Fibroblast of skin of right biceps (primary cell): ENCODE measurements around the gene TPCN2.
"Not testable (repeated sequence)": the region's sequence is repeated elsewhere in the genome, so short reads cannot be mapped to it uniquely, and the experiment has no call there.

Experiments
- DNase-seq: peaks from one replicate; pipeline ENCODE4 v3.0.0-alpha.2; 2013

TPCN2 gene

GRCh38 chr11:69048694-69049489, at the start of gene TPCN2:
Gene TPCN2 (plus strand): TSS chr11:69048932. CDS start chr11:69048998, 66 bp downstream.
- DNase-seq = peak; percentile 96

DNA sequence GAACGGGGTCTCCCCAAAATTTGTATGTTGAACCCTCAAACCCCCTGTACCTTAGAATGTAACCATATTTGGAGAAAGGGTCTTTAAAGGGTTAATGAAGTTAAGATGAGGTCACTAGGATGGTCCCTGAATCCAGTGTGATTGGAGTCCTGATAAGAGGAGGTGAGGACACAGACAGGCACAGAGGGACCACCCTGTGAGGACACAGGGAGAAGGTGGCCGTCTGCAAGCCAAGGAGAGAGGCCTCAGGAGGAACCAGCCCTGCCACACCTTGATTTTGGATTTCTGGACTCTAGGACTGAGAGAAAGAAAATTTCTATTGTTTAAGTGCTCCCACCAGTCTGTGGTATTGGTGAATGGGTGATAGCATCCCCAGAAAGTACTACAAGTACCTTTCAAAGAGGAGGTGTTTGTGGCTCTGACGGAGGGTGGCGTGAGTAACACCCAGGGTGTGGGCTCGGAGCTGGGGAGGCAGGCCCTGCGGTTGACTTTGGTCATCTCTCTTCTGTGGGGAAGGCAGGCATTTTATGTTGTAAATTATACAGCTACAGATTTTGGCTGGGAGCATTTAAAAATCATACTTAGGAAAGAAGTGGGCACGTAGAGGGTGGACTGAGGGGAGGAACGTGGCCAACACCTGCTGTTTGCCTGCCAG, 49.5 kb upstream of the TPCN2 start:
- DNase-seq = no peak

- DNase-seq = not testable (repeated sequence)
Measured at GRCh38 chr11:68999748-69000355, 48.9 kb upstream of the TPCN2 start.

DNA sequence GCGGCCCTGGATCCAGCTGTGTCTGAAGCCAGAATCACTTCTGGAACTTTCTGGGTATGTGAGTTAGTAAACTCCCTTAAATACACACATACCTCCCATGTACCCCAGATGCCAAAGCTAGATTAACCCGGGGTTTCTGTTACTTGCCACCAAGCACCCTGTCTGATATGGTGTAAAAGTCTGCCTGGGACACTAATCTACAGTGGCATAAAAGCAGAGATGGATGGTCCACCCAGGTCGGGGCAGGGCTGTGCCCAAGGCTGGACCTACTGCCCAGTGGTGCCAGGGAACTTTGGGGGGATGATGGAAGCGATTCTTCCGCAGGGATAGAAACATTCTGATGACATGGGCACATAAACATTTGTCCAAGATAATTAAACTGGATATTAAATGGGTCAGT, 48.3 kb upstream of the TPCN2 start:
- DNase-seq = no peak

DNA sequence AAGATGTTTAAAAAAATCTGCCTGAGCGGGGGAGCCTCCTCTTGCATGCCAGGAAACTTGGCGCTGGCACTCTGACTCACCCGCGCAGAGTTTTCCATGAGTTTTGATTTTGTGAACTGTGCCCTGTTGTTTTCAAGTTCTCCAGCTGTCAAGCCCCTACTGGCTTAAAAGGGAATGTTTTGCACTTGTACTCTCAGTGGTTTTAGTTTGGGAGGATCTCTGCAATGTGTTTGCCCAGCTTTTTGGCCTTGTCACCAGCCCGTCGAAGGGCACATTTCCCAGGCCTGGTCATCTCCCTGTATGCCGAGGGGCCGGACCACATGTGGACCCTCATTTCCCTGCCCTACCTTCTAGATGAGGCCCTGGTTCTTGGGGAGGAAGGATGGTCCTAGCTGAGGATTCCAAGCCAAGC, 47.9 kb upstream of the TPCN2 start:
- DNase-seq = peak; percentile 81

GRCh38 chr11:69001243-69002081, 47.3 kb upstream of the TPCN2 start:
- DNase-seq = no peak

- no peak for DNase-seq
Measured at GRCh38 chr11:69002110-69002569, 46.6 kb upstream of the TPCN2 start.

- DNase-seq = no peak
Measured at GRCh38 chr11:69002570-69003231, 46.0 kb upstream of the TPCN2 start.

DNA sequence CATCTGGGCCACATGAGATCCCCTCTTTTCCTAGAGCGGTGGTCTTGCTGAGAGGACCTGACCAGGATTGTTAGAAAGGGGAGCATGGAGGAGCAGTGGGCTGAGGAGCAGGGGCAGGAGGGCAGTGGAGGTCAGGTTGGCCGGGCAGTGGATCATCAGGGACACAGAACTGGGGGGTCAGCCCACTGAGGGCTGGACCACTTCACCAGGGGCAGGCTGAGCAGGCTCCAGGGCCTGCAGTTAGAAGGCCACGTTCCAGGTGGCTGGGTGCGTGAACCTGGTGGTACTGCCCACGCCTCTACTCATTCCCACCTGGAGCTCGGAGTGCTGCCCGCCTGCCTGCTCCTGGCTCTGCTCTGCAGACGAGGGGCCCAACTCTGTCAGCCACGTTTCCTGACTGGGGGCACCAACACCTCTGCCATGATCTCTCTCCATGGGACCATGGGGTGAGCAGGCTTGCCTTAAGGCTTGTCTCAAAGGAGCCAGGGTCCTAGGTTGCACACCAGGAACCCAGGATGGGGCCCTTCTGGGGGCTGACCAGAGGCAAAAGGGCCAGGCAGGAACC, 45.3 kb upstream of the TPCN2 start:
- no peak for DNase-seq

GRCh38 chr11:69003866-69004367, 44.8 kb upstream of the TPCN2 start:
- no peak for DNase-seq

- no peak for DNase-seq
Measured at GRCh38 chr11:69004411-69005182, 44.1 kb upstream of the TPCN2 start.

DNA sequence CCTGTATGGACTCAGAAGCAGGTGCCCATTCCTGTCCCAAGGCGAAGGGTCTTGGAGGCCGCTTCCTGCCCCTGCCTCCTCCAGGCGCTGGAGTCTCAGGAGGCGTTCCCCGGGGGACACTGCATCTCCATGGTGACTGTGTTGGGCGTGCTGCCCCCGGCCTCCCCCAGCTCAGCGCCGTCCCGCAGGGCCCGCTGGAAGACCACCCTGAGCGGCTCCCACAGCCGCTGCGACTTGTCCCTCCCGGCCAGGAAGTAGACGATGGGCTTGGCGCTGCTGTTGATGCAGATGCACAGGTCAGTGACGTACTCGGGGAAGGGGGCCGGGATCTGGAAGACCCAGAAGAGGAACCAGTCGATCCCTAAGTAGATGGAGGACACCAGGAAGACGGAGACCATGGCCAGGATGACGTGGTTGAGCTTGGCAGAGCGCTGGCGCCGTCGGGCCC, 43.5 kb upstream of the TPCN2 start:
- DNase-seq = no peak

GRCh38 chr11:69005631-69006368, 42.9 kb upstream of the TPCN2 start:
- no peak for DNase-seq

DNA sequence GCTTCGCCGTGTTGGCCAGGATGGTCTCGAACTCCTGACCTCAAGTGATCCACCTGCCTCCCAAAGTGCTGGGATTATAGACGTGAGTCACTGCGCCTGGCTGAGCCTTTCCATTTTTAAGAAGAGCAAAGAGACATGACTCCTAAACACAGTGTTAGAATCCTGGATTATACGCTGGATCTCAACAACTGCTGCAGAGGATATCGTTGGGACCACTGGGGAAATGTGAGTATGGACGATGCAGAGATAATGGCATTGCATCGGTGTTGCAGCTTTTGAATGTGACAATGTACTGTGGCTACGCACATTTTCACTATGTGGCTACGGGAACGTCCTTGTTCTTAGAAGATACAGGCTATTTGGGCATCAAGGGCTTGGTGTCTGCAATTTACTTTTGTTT, 41.9 kb upstream of the TPCN2 start:
- no peak for DNase-seq

- no peak for DNase-seq
Measured at GRCh38 chr11:69007975-69008381, 40.8 kb upstream of the TPCN2 start.

GRCh38 chr11:69008737-69009440, 39.8 kb upstream of the TPCN2 start:
- peak; percentile 97 for DNase-seq

DNA sequence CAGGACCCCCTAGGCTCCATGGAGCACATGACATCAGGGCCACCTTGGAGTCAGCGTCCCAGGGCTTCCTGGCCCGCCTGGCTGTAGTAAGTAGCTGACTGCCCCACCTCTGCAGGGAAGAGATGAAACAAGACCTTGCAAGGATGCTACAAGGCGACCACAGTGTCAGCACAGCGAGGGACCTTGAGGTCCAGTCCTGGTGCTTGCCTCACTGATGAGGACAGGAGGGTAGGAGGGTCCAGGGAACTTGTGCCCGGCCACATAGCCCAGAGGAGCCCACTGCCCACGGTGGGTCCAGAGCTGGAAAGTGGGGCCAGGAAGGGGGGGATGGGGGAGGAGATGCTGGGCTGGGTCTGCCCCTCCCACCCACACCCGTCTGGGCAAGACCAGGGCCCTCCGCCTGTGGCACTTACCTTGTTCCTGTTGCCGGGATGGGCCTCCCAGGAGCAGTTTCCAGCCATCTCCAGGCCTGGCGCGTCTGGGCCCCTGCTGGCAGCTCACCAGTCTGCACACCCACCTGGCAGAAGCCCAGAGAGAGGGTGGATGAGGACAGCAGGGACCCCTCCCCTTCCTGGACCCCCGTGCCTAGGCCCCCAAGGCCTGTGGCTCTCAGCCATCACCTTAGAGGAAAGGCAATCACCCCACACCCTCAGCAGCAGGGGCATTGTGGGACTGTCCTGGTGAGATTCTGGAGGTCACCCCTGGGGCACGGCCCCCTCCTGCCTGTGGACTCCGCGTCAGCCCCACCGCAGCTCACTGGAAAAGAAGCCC, 39.1 kb upstream of the TPCN2 start:
- no peak for DNase-seq

DNA sequence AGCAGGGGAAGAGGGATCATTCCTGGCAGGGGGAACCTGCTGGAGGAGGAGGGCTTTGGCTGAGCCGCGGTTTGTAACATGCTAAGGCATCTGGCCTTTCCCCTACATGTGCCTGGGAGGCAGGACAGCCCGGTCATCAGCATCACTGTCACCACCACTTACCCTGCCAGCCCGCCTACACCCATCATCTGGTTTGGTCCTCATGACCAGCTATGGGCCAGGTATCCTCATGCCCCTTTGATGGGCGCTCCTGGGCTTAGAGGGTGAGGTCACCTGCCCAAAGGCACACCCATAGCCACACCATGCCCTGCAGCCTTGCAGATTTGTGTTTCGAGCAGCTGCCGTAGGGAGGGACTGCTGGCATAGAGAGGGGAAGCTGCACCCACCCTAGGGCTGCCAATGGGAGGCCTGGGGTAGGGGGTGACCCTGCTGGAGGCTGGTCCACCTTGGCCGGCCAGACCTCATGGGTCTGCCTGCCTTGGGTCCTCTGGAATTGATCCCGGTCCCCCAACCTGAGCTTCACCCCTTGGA, 38.3 kb upstream of the TPCN2 start:
- no peak for DNase-seq
